Transverse colon (tissue), 4 donors: ENCODE measurements around the gene PGPEP1.

ENCODE experiments used
- EP300 ChIP-seq: sonication (generic); formaldehyde crosslinking; IDR thresholded peaks from one replicate; pipeline ENCODE4 v1.6.1; 2017; ENCODE audit warnings: antibody characterized with exemption, low read depth
- POLR2A ChIP-seq: fragments of 450-650 bp; IDR thresholded peaks from one replicate; pipeline ENCODE4 v1.6.1; 2016; ENCODE audit warnings: antibody characterized with exemption, mild to moderate bottlenecking, moderate library complexity
- POLR2AphosphoS5 ChIP-seq, 3 donors: sonication (generic); formaldehyde crosslinking; IDR thresholded peaks; one replicate each; pipeline ENCODE4 v1.6.1; 2016; ENCODE audit warnings: antibody characterized with exemption in 3 of 3
- TF ChIP-seq, protein P1 (sequence below), 5 experiments: fragments of 200-600 bp in 3 of 5; fragments of 450-650 bp in 2 of 5; sonication (generic) in 3 of 5; IDR thresholded peaks; 1 replicate in 2 of 5; 2 replicates in 3 of 5; pipeline ENCODE4 v1.5.1; 2016 to 2017; ENCODE audit warnings: antibody characterized with exemption in 5 of 5, inconsistent platforms in 3 of 5, mild to moderate bottlenecking in 2 of 5, moderate library complexity in 1 of 5

DNA sequence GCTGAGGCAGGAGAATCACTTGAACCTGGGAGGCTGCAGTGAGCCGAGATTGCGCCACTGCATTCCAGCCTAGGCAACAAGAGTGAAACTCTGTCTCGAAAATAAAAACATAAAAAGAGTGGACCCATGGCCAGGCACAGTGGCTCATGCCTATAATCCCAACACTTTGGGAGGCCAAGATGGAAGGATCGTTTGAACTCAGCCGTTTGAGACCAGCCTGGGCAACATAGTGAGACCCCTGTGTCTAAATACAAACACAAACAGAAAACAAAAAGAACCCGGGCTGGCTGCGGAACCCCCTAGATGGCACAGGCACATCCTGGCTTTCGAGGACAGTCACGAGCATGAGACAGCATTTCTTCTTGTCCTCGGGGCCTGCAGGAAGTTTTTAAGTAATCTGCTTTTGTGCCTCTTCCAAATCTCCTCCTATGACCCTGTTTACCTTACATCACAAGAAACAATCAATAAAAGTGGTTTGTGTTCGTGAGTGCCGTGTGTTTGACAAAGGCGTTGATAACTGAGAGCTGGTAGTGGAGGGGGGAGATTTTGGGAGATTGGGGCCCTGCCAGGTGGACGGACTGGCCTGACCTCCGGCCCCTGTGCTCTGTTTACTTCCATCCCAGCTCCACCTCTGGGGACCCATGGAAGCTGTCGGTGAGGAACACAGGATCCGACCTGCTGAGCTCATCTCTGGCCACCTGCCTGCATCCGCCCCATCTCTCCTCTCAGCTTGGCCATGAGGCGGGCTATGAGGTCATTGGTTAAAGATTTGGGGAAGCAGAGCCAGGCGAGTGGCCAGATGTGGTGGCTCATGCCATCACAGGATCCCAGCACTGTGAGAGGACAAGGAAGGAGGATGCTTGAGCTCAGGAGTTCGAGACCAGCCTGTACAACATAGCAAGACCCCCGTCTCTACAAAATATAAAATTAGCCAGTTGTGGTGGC, 39.7 kb downstream of the PGPEP1 start:
- no peak for TF ChIP-seq EP300
- TF ChIP-seq, protein P1, sequence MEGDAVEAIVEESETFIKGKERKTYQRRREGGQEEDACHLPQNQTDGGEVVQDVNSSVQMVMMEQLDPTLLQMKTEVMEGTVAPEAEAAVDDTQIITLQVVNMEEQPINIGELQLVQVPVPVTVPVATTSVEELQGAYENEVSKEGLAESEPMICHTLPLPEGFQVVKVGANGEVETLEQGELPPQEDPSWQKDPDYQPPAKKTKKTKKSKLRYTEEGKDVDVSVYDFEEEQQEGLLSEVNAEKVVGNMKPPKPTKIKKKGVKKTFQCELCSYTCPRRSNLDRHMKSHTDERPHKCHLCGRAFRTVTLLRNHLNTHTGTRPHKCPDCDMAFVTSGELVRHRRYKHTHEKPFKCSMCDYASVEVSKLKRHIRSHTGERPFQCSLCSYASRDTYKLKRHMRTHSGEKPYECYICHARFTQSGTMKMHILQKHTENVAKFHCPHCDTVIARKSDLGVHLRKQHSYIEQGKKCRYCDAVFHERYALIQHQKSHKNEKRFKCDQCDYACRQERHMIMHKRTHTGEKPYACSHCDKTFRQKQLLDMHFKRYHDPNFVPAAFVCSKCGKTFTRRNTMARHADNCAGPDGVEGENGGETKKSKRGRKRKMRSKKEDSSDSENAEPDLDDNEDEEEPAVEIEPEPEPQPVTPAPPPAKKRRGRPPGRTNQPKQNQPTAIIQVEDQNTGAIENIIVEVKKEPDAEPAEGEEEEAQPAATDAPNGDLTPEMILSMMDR (IDR thresholded peaks at IDR 0.05): no peak
- peak; percentile 7 to 56 (median 37) for TF ChIP-seq POLR2AphosphoS5 (IDR thresholded peaks at IDR 0.05)
- TF ChIP-seq POLR2A: no peak
